GM21526 (cell line): Measurements from ENCODE around the gene RPP40.

Source experiments
- ATAC-seq: cut with Tn5 transposase; IDR thresholded peaks from one replicate; pipeline ENCODE4 v1.9.1; 2021; ENCODE audit warnings: moderate library complexity; ENCODE audit not compliant: unreplicated experiment, low FRiP score

The RPP40 gene

GRCh38 chr6:4946521-4946920, 57.3 kb downstream of the RPP40 start:
- ATAC-seq: no peak
